ENCODE measurements around the gene CCDC97.
A peak's percentile ranks its signal among the peaks of the same experiment; 100 is the strongest.

CCDC97 gene

GRCh38 chr19:41264581-41265394, 45.2 kb upstream of the CCDC97 start (continued):
- TF ChIP-seq ZNF140 (tag by site-specific recombination; IDR thresholded peaks at IDR 0.05) (no peak), HOXD13 (CRISPR knock-in tag; IDR thresholded peaks at IDR 0.05; ENCODE audit: borderline replicate concordance) (no peak), KLF16 (tag by site-specific recombination; IDR thresholded peaks at IDR 0.05) (peak; percentile 25; the same call in 1 of the 2 replicates), ZNF2 (tag by site-specific recombination; IDR thresholded peaks at IDR 0.05) (no peak), FEZF1 (tag by site-specific recombination; IDR thresholded peaks at IDR 0.05) (no peak), ZNF544 (tag by site-specific recombination; IDR thresholded peaks at IDR 0.05) (no peak), ZNF324 (tag by site-specific recombination; IDR thresholded peaks at IDR 0.05) (no peak), ZNF654 (tag by site-specific recombination; IDR thresholded peaks at IDR 0.05; ENCODE audit: low read depth) (no peak), MYNN (tag by site-specific recombination; IDR thresholded peaks at IDR 0.05; ENCODE audit: borderline replicate concordance) (no peak), GLI2 (tag by site-specific recombination; IDR thresholded peaks at IDR 0.05; ENCODE audit: borderline replicate concordance, low read depth) (no peak), ZNF76 (tag by site-specific recombination; IDR thresholded peaks at IDR 0.05; ENCODE audit: borderline replicate concordance, low read depth) (no peak), ZNF362 (tag by site-specific recombination; IDR thresholded peaks at IDR 0.05) (no peak), ZNF146 (tag by site-specific recombination; IDR thresholded peaks at IDR 0.05) (no peak), ZNF302 (tag by site-specific recombination; IDR thresholded peaks at IDR 0.05; ENCODE audit: low read depth) (no peak), ZNF513 (tag by site-specific recombination; IDR thresholded peaks at IDR 0.05) (no peak; the same call in 1 of the 2 replicates), ZBTB26 (tag by site-specific recombination; optimal IDR thresholded peaks at IDR 0.05) (peak; percentile 27), ZBTB6 (tag by site-specific recombination; IDR thresholded peaks at IDR 0.05) (no peak), ZNF660 (tag by site-specific recombination; IDR thresholded peaks at IDR 0.05) (peak; percentile 10; the same call in 1 of the 2 replicates), ZNF624 (tag by site-specific recombination; IDR thresholded peaks at IDR 0.05) (no peak), ZSCAN30 (tag by site-specific recombination; IDR thresholded peaks at IDR 0.05) (no peak), ZNF16 (tag by site-specific recombination; IDR thresholded peaks at IDR 0.05; ENCODE audit: low read depth) (no peak), MEIS1 (CRISPR knock-in tag; IDR thresholded peaks at IDR 0.05; ENCODE audit: borderline replicate concordance) (no peak), ZNF138 (tag by site-specific recombination; IDR thresholded peaks at IDR 0.05; ENCODE audit: borderline replicate concordance) (no peak), YY1 (tag by site-specific recombination; IDR thresholded peaks at IDR 0.05) (no peak), SCRT2 (tag by site-specific recombination; IDR thresholded peaks at IDR 0.05) (no peak), SP7 (tag by site-specific recombination; IDR thresholded peaks at IDR 0.05) (no peak), ZNF19 (tag by site-specific recombination; IDR thresholded peaks at IDR 0.05; ENCODE audit: low read depth) (no peak), ZNF416 (tag by site-specific recombination; IDR thresholded peaks at IDR 0.05) (no peak), ZNF239 (tag by site-specific recombination; IDR thresholded peaks at IDR 0.05) (no peak), ZNF10 (tag by site-specific recombination; IDR thresholded peaks at IDR 0.05) (no peak; the same call in 1 of the 2 replicates)
- TF ChIP-seq, protein P1, sequence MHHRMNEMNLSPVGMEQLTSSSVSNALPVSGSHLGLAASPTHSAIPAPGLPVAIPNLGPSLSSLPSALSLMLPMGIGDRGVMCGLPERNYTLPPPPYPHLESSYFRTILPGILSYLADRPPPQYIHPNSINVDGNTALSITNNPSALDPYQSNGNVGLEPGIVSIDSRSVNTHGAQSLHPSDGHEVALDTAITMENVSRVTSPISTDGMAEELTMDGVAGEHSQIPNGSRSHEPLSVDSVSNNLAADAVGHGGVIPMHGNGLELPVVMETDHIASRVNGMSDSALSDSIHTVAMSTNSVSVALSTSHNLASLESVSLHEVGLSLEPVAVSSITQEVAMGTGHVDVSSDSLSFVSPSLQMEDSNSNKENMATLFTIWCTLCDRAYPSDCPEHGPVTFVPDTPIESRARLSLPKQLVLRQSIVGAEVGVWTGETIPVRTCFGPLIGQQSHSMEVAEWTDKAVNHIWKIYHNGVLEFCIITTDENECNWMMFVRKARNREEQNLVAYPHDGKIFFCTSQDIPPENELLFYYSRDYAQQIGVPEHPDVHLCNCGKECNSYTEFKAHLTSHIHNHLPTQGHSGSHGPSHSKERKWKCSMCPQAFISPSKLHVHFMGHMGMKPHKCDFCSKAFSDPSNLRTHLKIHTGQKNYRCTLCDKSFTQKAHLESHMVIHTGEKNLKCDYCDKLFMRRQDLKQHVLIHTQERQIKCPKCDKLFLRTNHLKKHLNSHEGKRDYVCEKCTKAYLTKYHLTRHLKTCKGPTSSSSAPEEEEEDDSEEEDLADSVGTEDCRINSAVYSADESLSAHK (tag by site-specific recombination; IDR thresholded peaks at IDR 0.05): no peak
- TF ChIP-seq, protein P2, sequence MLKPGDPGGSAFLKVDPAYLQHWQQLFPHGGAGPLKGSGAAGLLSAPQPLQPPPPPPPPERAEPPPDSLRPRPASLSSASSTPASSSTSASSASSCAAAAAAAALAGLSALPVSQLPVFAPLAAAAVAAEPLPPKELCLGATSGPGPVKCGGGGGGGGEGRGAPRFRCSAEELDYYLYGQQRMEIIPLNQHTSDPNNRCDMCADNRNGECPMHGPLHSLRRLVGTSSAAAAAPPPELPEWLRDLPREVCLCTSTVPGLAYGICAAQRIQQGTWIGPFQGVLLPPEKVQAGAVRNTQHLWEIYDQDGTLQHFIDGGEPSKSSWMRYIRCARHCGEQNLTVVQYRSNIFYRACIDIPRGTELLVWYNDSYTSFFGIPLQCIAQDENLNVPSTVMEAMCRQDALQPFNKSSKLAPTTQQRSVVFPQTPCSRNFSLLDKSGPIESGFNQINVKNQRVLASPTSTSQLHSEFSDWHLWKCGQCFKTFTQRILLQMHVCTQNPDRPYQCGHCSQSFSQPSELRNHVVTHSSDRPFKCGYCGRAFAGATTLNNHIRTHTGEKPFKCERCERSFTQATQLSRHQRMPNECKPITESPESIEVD (tag by site-specific recombination; IDR thresholded peaks at IDR 0.05): no peak
